GM23338 (cell line): Measurements from ENCODE around the gene CALR. TPM values are rescaled to one million over a fixed set of nuclear protein-coding genes. Genes with fewer than 3 reads are reported as not detected.

ENCODE experiments used
- ATAC-seq: fragments of 200-7000 bp; cut with Tn5 transposase; 3 replicates; pipeline ENCODE4 v1.9.1; 2020
- DNase-seq: peaks from one replicate; pipeline ENCODE4 v3.0.0-alpha.2; 2015; ENCODE audit warnings: low spot score
- H2AFZ ChIP-seq: fragments of 200-600 bp; sonication (generic); 2 replicates; pipeline ENCODE4 v1.8.0; 2016; ENCODE audit warnings: antibody characterized with exemption, mild to moderate bottlenecking, moderate library complexity
- H3F3A ChIP-seq: fragments of 200-600 bp; sonication (generic); replicated peaks from 2 replicates; pipeline ENCODE4 v1.8.0; 2017; ENCODE audit warnings: antibody characterized with exemption, mixed run types, low read depth
- H3K27ac ChIP-seq: fragments of 200-600 bp; sonication (generic); 2 replicates; pipeline ENCODE4 v1.6.1; 2016; ENCODE audit warnings: low read depth
- H3K27me3 ChIP-seq: fragments of 200-600 bp; sonication (generic); 2 replicates; pipeline ENCODE4 v1.8.0; 2016; ENCODE audit warnings: mild to moderate bottlenecking, mixed run types, moderate library complexity; ENCODE audit not compliant: insufficient read depth
- H3K36me3 ChIP-seq: fragments of 200-600 bp; sonication (generic); 2 replicates; pipeline ENCODE4 v1.8.0; 2016; ENCODE audit warnings: mild to moderate bottlenecking; ENCODE audit not compliant: insufficient read depth
- H3K4me1 ChIP-seq: fragments of 200-600 bp; sonication (generic); 2 replicates; pipeline ENCODE4 v1.8.0; 2016; ENCODE audit warnings: mild to moderate bottlenecking, moderate library complexity; ENCODE audit not compliant: insufficient read depth
- H3K4me2 ChIP-seq: fragments of 200-600 bp; sonication (generic); 2 replicates; pipeline ENCODE4 v1.7.1; 2017; ENCODE audit warnings: mixed run types
- H3K4me3 ChIP-seq: fragments of 200-600 bp; sonication (generic); 2 replicates; pipeline ENCODE4 v1.6.1; 2016; ENCODE audit warnings: mixed run types
- H3K79me2 ChIP-seq: fragments of 200-600 bp; sonication (generic); replicated peaks from 2 replicates; pipeline ENCODE4 v1.8.0; 2017; ENCODE audit warnings: mild to moderate bottlenecking; ENCODE audit not compliant: insufficient read depth
- H3K9me2 ChIP-seq: fragments of 200-600 bp; sonication (generic); 2 replicates; pipeline ENCODE4 v1.8.0; 2017; ENCODE audit not compliant: insufficient read depth
- H4K20me1 ChIP-seq: fragments of 200-600 bp; sonication (generic); replicated peaks from 2 replicates; pipeline ENCODE4 v1.8.0; 2017; ENCODE audit warnings: mild to moderate bottlenecking; ENCODE audit not compliant: insufficient read depth
- H3K27ac Mint-ChIP-seq: 2 replicates; pipeline ENCODE4 v1.8.0; 2020; ENCODE audit warnings: inconsistent platforms, mild to moderate bottlenecking, moderate library complexity, mixed read lengths
- H3K27me3 Mint-ChIP-seq: 3 replicates; pipeline ENCODE4 v1.8.0; 2022; ENCODE audit warnings: low read depth, mild to moderate bottlenecking, moderate library complexity, mixed read lengths, inconsistent platforms; ENCODE audit not compliant: insufficient read depth, poor library complexity
- H3K36me3 Mint-ChIP-seq: 3 replicates; pipeline ENCODE4 v1.8.0; 2021; ENCODE audit warnings: low read depth, mild to moderate bottlenecking, inconsistent platforms, moderate library complexity, mixed read lengths
- H3K4me1 Mint-ChIP-seq: 3 replicates; pipeline ENCODE4 v1.8.0; 2020; ENCODE audit warnings: mild to moderate bottlenecking, inconsistent platforms, mixed read lengths
- H3K4me3 Mint-ChIP-seq: 3 replicates; pipeline ENCODE4 v1.8.0; 2021; ENCODE audit warnings: moderate library complexity, mild to moderate bottlenecking, inconsistent platforms, mixed read lengths
- H3K9me3 Mint-ChIP-seq: 3 replicates; pipeline ENCODE4 v1.8.0; 2020; ENCODE audit warnings: moderate library complexity, mild to moderate bottlenecking, inconsistent platforms, mixed read lengths
- EZH2phosphoT487 ChIP-seq: fragments of 200-600 bp; sonication (generic); IDR thresholded peaks from one replicate; pipeline ENCODE4 v1.8.1; 2018; ENCODE audit warnings: antibody characterized with exemption; ENCODE audit not compliant: unreplicated experiment
- JUNB ChIP-seq: IDR thresholded peaks from one replicate; pipeline ENCODE4 v1.6.1; 2016; ENCODE audit warnings: antibody characterized with exemption; ENCODE audit not compliant: unreplicated experiment
- POLR2AphosphoS5 ChIP-seq: IDR thresholded peaks from 2 replicates; pipeline ENCODE4 v1.6.1; 2016; ENCODE audit warnings: antibody characterized with exemption, low read depth
- ZNF114 ChIP-seq: fragments of 250-450 bp; sonication (Bioruptor Pico); IDR thresholded peaks from 2 replicates; pipeline ENCODE4 v1.5.0; 2020; ENCODE audit warnings: mild to moderate bottlenecking, moderate library complexity
- polyA plus RNA-seq: library from polyadenylated mRNA; unstranded; fragments of >200 nt; fragmentation: Nextera tagmentation; extraction: Ambion mirVana; gene quantifications from 2 replicates; pipeline ENCODE4 v1.2.1, GENCODE V29; 2016
- total RNA-seq: library from RNA; depleted of rRNA; stranded (reverse); fragments of >200 nt; shearing (Covaris generic); gene quantifications from 2 replicates; pipeline ENCODE4 v1.2.3, GENCODE V29; 2014
- TF ChIP-seq, protein P1 (sequence below): fragments of 250-450 bp; sonication (Bioruptor Pico); IDR thresholded peaks from 2 replicates; pipeline ENCODE4 v1.5.0; 2020; ENCODE audit warnings: mild to moderate bottlenecking, moderate library complexity

CALR gene
- total and polyA plus RNA-seq, 2 experiments from 2014 or later: 760 to 1,131 TPM

DNA sequence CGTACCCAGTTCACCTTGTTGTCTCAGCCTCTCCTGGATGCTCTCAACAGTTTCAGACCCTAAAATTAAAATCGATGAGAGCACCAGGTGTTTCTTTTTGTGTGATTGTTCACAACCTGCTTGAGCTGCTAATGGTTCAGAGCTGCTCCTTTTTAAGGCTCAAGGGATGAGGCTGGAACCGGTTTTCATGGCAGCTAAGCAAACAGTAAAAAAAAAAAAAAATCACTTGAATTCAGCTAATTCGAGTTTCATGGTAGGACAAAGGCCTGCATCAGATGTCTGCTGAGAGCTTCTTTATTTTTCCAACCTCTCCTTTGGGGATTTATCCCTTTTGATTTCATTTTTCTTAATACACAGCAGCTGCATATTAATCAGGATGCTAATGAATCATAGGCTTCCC is 25.8 kb upstream of the CALR start (continued):
- TF ChIP-seq, protein P1, sequence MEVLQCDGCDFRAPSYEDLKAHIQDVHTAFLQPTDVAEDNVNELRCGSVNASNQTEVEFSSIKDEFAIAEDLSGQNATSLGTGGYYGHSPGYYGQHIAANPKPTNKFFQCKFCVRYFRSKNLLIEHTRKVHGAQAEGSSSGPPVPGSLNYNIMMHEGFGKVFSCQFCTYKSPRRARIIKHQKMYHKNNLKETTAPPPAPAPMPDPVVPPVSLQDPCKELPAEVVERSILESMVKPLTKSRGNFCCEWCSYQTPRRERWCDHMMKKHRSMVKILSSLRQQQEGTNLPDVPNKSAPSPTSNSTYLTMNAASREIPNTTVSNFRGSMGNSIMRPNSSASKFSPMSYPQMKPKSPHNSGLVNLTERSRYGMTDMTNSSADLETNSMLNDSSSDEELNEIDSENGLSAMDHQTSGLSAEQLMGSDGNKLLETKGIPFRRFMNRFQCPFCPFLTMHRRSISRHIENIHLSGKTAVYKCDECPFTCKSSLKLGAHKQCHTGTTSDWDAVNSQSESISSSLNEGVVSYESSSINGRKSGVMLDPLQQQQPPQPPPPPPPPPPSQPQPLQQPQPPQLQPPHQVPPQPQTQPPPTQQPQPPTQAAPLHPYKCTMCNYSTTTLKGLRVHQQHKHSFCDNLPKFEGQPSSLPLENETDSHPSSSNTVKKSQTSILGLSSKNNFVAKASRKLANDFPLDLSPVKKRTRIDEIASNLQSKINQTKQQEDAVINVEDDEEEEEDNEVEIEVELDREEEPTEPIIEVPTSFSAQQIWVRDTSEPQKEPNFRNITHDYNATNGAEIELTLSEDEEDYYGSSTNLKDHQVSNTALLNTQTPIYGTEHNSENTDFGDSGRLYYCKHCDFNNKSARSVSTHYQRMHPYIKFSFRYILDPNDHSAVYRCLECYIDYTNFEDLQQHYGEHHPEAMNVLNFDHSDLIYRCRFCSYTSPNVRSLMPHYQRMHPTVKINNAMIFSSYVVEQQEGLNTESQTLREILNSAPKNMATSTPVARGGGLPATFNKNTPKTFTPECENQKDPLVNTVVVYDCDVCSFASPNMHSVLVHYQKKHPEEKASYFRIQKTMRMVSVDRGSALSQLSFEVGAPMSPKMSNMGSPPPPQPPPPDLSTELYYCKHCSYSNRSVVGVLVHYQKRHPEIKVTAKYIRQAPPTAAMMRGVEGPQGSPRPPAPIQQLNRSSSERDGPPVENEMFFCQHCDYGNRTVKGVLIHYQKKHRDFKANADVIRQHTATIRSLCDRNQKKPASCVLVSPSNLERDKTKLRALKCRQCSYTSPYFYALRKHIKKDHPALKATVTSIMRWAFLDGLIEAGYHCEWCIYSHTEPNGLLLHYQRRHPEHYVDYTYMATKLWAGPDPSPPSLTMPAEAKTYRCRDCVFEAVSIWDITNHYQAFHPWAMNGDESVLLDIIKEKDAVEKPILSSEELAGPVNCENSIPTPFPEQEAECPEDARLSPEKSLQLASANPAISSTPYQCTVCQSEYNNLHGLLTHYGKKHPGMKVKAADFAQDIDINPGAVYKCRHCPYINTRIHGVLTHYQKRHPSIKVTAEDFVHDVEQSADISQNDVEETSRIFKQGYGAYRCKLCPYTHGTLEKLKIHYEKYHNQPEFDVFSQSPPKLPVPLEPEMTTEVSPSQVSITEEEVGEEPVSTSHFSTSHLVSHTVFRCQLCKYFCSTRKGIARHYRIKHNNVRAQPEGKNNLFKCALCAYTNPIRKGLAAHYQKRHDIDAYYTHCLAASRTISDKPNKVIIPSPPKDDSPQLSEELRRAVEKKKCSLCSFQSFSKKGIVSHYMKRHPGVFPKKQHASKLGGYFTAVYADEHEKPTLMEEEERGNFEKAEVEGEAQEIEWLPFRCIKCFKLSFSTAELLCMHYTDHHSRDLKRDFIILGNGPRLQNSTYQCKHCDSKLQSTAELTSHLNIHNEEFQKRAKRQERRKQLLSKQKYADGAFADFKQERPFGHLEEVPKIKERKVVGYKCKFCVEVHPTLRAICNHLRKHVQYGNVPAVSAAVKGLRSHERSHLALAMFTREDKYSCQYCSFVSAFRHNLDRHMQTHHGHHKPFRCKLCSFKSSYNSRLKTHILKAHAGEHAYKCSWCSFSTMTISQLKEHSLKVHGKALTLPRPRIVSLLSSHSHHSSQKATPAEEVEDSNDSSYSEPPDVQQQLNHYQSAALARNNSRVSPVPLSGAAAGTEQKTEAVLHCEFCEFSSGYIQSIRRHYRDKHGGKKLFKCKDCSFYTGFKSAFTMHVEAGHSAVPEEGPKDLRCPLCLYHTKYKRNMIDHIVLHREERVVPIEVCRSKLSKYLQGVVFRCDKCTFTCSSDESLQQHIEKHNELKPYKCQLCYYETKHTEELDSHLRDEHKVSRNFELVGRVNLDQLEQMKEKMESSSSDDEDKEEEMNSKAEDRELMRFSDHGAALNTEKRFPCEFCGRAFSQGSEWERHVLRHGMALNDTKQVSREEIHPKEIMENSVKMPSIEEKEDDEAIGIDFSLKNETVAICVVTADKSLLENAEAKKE (CRISPR knock-in tag): no peak
- no peak for TF ChIP-seq ZNF114 (CRISPR knock-in tag)
- TF ChIP-seq JUNB: no peak

DNA sequence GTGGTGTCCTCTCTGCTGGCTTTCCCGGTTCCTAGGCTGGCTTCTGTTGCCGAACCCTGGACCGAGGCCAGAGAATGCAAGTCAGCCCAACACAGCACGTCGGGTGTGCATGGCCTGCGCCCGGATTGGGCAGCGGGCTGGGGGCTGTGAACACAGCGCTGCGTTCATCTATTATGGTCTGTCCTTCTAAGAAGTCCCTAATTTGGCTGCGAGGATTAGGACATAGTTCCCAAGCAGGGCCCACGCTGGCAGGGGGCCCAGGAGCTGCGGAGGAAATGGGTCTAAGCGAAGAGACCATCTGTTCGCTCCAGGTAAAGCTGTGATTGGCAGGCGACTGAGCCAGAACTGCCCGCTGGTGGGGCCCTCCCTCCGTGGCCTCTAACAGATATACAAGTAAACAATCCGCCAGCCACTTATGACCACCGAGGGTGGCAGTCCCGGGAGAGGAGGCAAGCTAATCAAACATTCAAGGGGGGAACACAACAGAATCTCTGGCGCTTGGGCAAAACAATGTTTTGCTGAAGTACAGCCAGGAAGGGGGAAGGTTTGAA is 25.3 kb upstream of the CALR start:
- H3K36me3 Mint-ChIP-seq: no peaks in the 10 kb centered on the region
- no peaks in the 10 kb centered on the region for H3K36me3 ChIP-seq
- H3K4me3 Mint-ChIP-seq: peak overlapping the region; percentile 51
- H3K27ac Mint-ChIP-seq: peak overlapping the region; percentile 96
- DNase-seq: peak; percentile 79
- H3K4me1 Mint-ChIP-seq: peaks cover 25% of the 10 kb centered on the region
- peak; percentile 84 for ATAC-seq
- H4K20me1 ChIP-seq: no peaks in the 10 kb centered on the region
- no peaks in the 10 kb centered on the region for H3K9me2 ChIP-seq
- no peaks in the 10 kb centered on the region for H3K79me2 ChIP-seq
- H2AFZ ChIP-seq: peak overlapping the region; percentile 54
- H3K27ac ChIP-seq: peak overlapping the region; percentile 79
- peaks cover 19% of the 10 kb centered on the region for H3K4me1 ChIP-seq
- H3K9me3 Mint-ChIP-seq: no peaks in the 10 kb centered on the region
- H3K4me3 ChIP-seq: peak overlapping the region; percentile 33
- H3K27me3 ChIP-seq: peaks cover 5% of the 10 kb centered on the region; the same call in 1 of the 2 replicates
- no peak for TF ChIP-seq EZH2phosphoT487
- TF ChIP-seq POLR2AphosphoS5: peak; percentile 38
- H3F3A ChIP-seq: peaks cover 13% of the 10 kb centered on the region
- peaks cover 22% of the 10 kb centered on the region for H3K27me3 Mint-ChIP-seq
- H3K4me2 ChIP-seq: peak overlapping the region; percentile 57
